Activated CD8-positive, alpha-beta memory T cell treated with anti-CD3 and anti-CD28 coated beads for 4 hours (primary cell): ENCODE data around the gene CDKAL1.
"Not testable (repeated sequence)": the region's sequence is repeated elsewhere in the genome, so short reads cannot be mapped to it uniquely, and the experiment has no call there.

Source experiments
- DNase-seq, 2 donors: peaks; one replicate each; pipeline ENCODE4 v3.0.0-alpha.2; 2020; ENCODE audit warnings: low read depth in 2 of 2

The CDKAL1 gene

GRCh38 chr6:21176197-21176596, 641.9 kb downstream of the CDKAL1 start:
- DNase-seq, result no peak

- DNase-seq, result no peak
Measured at GRCh38 chr6:21180155-21180554, 645.9 kb downstream of the CDKAL1 start.

GRCh38 chr6:21180800-21181337, 646.6 kb downstream of the CDKAL1 start:
- no peak for DNase-seq

GRCh38 chr6:21181866-21182265, 647.6 kb downstream of the CDKAL1 start:
- no peak for DNase-seq

- DNase-seq, result no peak
Measured at GRCh38 chr6:21182589-21182988, 648.3 kb downstream of the CDKAL1 start.

- no peak for DNase-seq
Measured at GRCh38 chr6:21185861-21186478, 651.7 kb downstream of the CDKAL1 start.

- DNase-seq, result no peak
Measured at GRCh38 chr6:21186479-21187055, 652.3 kb downstream of the CDKAL1 start.

GRCh38 chr6:21187485-21187884, 653.2 kb downstream of the CDKAL1 start:
- no peak for DNase-seq

- no peak for DNase-seq
Measured at GRCh38 chr6:21188505-21189223, 654.4 kb downstream of the CDKAL1 start.

- no peak for DNase-seq
Measured at GRCh38 chr6:21189759-21190158, 655.5 kb downstream of the CDKAL1 start.

- no peak for DNase-seq
Measured at GRCh38 chr6:21190701-21191100, 656.4 kb downstream of the CDKAL1 start.

- DNase-seq, result no peak
Measured at GRCh38 chr6:21193790-21194475, 659.7 kb downstream of the CDKAL1 start.

GRCh38 chr6:21195301-21195700, 661.0 kb downstream of the CDKAL1 start:
- not testable (repeated sequence) for DNase-seq

GRCh38 chr6:21198032-21198640, 663.9 kb downstream of the CDKAL1 start:
- no peak for DNase-seq

- no peak for DNase-seq
Measured at GRCh38 chr6:21199262-21199661, 665.0 kb downstream of the CDKAL1 start.

- DNase-seq, result no peak
Measured at GRCh38 chr6:21200134-21200870, 666.0 kb downstream of the CDKAL1 start.

- no peak for DNase-seq
Measured at GRCh38 chr6:21201187-21201586, 666.9 kb downstream of the CDKAL1 start.

GRCh38 chr6:21201637-21202350, 667.5 kb downstream of the CDKAL1 start:
- no peak for DNase-seq

- DNase-seq, result no peak
Measured at GRCh38 chr6:21202521-21202920, 668.3 kb downstream of the CDKAL1 start.

GRCh38 chr6:21204951-21205350, 670.7 kb downstream of the CDKAL1 start:
- DNase-seq, result no peak
